ENCODE data around the gene NAA25.
"Not testable (repeated sequence)": the region's sequence is repeated elsewhere in the genome, so short reads cannot be mapped to it uniquely, and the experiment has no call there.

The NAA25 gene

DNA sequence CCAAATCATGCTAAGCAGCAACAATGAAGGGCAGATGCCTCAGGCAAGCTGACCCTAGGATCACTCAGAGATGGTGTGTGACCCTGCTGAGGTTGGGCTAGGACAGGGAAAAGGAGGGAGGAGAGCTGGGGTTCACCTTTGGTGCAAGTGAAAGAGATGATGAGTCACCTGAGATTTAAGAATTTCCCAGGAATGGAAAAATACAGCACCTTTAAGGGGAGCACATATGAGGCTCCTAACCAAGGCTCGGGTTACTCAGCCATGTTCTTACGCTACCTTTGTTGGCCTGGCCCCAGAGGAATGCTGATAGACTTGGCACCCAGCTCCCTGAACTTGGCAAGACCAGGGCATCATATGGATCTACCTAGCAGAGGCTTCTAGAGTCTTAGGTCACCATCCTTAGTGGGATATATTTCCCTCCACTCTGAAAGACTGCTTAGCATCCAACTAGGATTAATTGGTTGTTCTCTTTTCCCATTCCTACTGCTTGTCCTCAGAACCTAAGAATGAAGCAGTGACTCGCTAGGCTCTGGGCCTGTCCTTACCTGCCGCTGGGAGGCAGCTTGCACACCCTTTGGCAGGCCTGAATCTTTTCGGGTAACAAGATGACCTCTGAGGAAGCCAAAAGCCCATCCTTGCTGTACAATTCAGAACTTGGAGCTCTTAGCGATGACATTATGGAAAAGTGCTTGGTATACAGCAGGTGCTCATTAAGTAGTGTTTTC lies 4.0 kb upstream of the NAA25 start:
- no peak overlapping the region for H3K27ac ChIP-seq (ENCODE audit: low read depth, low read length)
- peaks cover 14% of the 10 kb centered on the region for H3K79me2 ChIP-seq (ENCODE audit: insufficient read depth, low read length)
- no peak overlapping the region for H2AFZ ChIP-seq (ENCODE audit: low read depth, low read length, severe bottlenecking)
- TF ChIP-seq EZH2phosphoT487 (conservative IDR thresholded peaks at IDR 0.05; ENCODE audit: low read length) (no peak), CTCF (IDR thresholded peaks at IDR 0.05; ENCODE audit: insufficient read depth, low read length, poor library complexity, severe bottlenecking) (no peak)
- no peaks in the 10 kb centered on the region for H4K20me1 ChIP-seq (ENCODE audit: low read depth, low read length)
- no peaks in the 10 kb centered on the region for H3K27me3 ChIP-seq (ENCODE audit: low read length)
- H3K4me2 ChIP-seq (ENCODE audit: low read depth, low read length, poor library complexity, severe bottlenecking), result no peak overlapping the region
- H3K36me3 ChIP-seq (ENCODE audit: low read length), result no peaks in the 10 kb centered on the region
- H3K9ac ChIP-seq (ENCODE audit: low read length), result no peak overlapping the region
- H3F3A ChIP-seq (ENCODE audit: insufficient read depth), result peaks cover 11% of the 10 kb centered on the region
- no peaks in the 10 kb centered on the region for H3K9me2 ChIP-seq (replicated peaks; ENCODE audit: insufficient read depth, low read length)
- no peak overlapping the region for H3K4me3 ChIP-seq (ENCODE audit: insufficient read depth, low read length, poor library complexity, severe bottlenecking)
- H3K9me3 ChIP-seq (ENCODE audit: insufficient read depth, low read length), result no peaks in the 10 kb centered on the region

GRCh38 chr12:112111931-112112330 lies 3.3 kb upstream of the NAA25 start:
- Histone ChIP-seq H2AFZ (ENCODE audit: low read depth, low read length, severe bottlenecking) (no peak overlapping the region), H3F3A (ENCODE audit: insufficient read depth) (peaks cover 11% of the 10 kb centered on the region), H3K9ac (ENCODE audit: low read length) (no peak overlapping the region), H3K27ac (ENCODE audit: low read depth, low read length) (no peak overlapping the region), H4K20me1 (ENCODE audit: low read depth, low read length) (no peaks in the 10 kb centered on the region), H3K4me2 (ENCODE audit: low read depth, low read length, poor library complexity, severe bottlenecking) (no peak overlapping the region), H3K27me3 (ENCODE audit: low read length) (no peaks in the 10 kb centered on the region), H3K9me2 (replicated peaks; ENCODE audit: insufficient read depth, low read length) (no peaks in the 10 kb centered on the region), H3K79me2 (ENCODE audit: insufficient read depth, low read length) (peaks cover 20% of the 10 kb centered on the region), H3K36me3 (ENCODE audit: low read length) (no peaks in the 10 kb centered on the region), H3K9me3 (ENCODE audit: insufficient read depth, low read length) (no peaks in the 10 kb centered on the region), H3K4me3 (ENCODE audit: insufficient read depth, low read length, poor library complexity, severe bottlenecking) (no peak overlapping the region)
- TF ChIP-seq EZH2phosphoT487 (conservative IDR thresholded peaks at IDR 0.05; ENCODE audit: low read length) (no peak), CTCF (IDR thresholded peaks at IDR 0.05; ENCODE audit: insufficient read depth, low read length, poor library complexity, severe bottlenecking) (no peak)

DNA sequence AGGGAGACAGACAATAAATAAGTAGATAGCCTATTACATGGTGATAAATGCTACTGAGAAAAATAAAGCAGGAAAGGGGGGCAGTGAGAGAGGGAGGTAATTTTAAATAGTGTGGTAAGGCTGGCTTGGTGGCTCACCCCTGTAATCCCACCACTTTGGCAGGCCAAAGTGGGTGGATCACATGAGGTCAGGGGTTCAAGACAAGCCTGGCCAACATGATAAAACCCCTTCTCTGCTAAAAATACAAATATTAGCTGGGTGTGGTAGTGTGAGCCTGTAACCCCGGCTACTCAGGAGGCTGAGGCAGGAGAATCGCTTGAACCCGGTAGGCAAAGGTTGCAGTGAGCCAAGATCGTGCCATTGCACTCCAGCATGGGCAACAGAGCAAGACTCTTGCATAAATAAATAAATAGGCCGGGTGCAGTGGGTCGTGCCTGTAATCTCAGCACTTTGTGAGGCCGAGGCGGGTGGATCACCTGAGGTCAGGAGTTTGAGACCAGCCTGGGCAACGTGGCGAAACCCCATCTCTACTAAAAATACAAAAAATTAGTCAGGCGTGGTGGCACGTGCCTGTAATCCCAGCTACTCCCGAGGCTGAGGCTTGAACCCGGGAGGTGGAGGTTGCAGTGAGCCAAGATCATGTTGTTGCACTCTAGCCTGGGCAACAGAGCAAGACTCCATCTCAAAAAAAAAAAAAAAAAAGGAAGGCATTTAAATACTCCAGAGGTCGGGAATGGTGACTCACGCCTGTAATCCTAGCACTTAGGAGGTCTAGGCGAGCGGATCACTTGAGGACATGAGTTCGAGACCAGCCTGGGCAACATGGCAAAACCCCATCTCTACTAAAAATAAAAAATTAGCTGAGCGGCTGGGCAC lies 2.4 kb upstream of the NAA25 start:
- not testable (repeated sequence) for H4K20me1 ChIP-seq (ENCODE audit: low read depth, low read length); H3K9me2 ChIP-seq (replicated peaks; ENCODE audit: insufficient read depth, low read length); H3K4me3 ChIP-seq (ENCODE audit: insufficient read depth, low read length, poor library complexity, severe bottlenecking); H3K27me3 ChIP-seq (ENCODE audit: low read length); H3K9me3 ChIP-seq (ENCODE audit: insufficient read depth, low read length); H3K9ac ChIP-seq (ENCODE audit: low read length); H3K36me3 ChIP-seq (ENCODE audit: low read length); H3K27ac ChIP-seq (ENCODE audit: low read depth, low read length)
- H3K4me2 ChIP-seq (ENCODE audit: low read depth, low read length, poor library complexity, severe bottlenecking), result peak overlapping the region; percentile 91
- peaks cover 11% of the 10 kb centered on the region for H3F3A ChIP-seq (ENCODE audit: insufficient read depth)
- peaks cover 29% of the 10 kb centered on the region for H3K79me2 ChIP-seq (ENCODE audit: insufficient read depth, low read length)
- H2AFZ ChIP-seq (ENCODE audit: low read depth, low read length, severe bottlenecking), result peak overlapping the region; percentile 84
